IMR-90 (cell line): ENCODE measurements around the gene DYTN.

ENCODE experiments used
- BHLHE40 ChIP-seq: fragments of 150-350 bp; IDR thresholded peaks from 2 replicates; pipeline ENCODE4 v1.6.1; 2016; ENCODE audit warnings: mild to moderate bottlenecking, low read depth, low read length
- CTCF ChIP-seq: conservative IDR thresholded peaks from 2 replicates; pipeline ENCODE4 v1.5.1; 2012; ENCODE audit warnings: mild to moderate bottlenecking, low read depth, low read length, improper control_type of control experiment
- MAFK ChIP-seq: IDR thresholded peaks from 2 replicates; pipeline ENCODE4 v1.6.1; 2012; ENCODE audit warnings: low read depth, low read length, improper control_type of control experiment
- NFE2L2 ChIP-seq: fragments of 150-350 bp; IDR thresholded peaks from 2 replicates; pipeline ENCODE4 v1.6.1; 2016; ENCODE audit warnings: low read depth, mild to moderate bottlenecking, low read length
- POLR2A ChIP-seq: IDR thresholded peaks from 2 replicates; pipeline ENCODE4 v1.6.1; 2012; ENCODE audit warnings: mild to moderate bottlenecking, low read depth, low read length
- RAD21 ChIP-seq: IDR thresholded peaks from 2 replicates; pipeline ENCODE4 v1.6.1; 2012; ENCODE audit warnings: low read length, improper control_type of control experiment
- RFX5 ChIP-seq: IDR thresholded peaks from 2 replicates; pipeline ENCODE4 v1.8.0; 2012; ENCODE audit warnings: low read depth, mild to moderate bottlenecking, low read length, moderate library complexity
- USF2 ChIP-seq: fragments of 150-350 bp; IDR thresholded peaks from 2 replicates; pipeline ENCODE4 v1.6.1; 2017; ENCODE audit warnings: mild to moderate bottlenecking, antibody characterized with exemption, low read length, low read depth

- no peak for TF ChIP-seq POLR2A
- TF ChIP-seq CTCF = no peak
- no peak for TF ChIP-seq NFE2L2
- TF ChIP-seq MAFK = no peak
- TF ChIP-seq RFX5 = no peak
- TF ChIP-seq USF2 = no peak
- no peak for TF ChIP-seq RAD21
- no peak for TF ChIP-seq BHLHE40
Measured at GRCh38 chr2:206692971-206693370, 25.2 kb downstream of the DYTN start.
